ENCODE results near the gene RHBDF1.

Gene RHBDF1

DNA sequence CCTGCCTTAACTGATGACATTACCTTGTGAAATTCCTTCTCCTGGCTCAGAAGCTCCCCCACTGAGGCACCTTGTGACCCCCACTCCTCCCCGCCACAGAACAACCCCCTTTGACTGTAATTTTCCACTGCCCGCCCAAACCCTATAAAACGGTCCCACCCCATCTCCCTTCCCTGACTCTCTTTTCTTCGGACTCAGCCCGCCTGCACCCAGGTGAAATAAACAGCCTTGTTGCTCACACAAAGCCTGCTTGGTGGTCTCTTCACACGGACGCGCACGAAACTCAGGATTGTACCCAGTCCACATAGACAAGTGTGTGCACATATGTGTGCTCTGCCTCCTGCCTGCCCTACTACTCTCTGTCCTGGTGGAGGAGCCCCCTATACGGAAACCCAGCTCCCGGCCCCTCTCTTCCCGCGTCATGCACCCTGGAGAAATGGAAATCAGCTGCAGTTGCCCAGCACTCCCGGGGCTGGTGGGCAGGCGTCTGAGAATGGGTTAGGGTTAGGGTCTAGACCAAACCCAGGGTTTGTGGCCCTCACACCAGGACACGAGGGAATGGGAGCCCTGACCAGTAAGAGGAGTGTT is 2.4 kb upstream of the RHBDF1 start:
- no peak for DNase-seq (ENCODE audit: low spot score)

GRCh38 chr16:74051-74746 is 1.8 kb upstream of the RHBDF1 start:
- no peak for DNase-seq (ENCODE audit: low spot score)

GRCh38 chr16:71540-72401 is 660 bp downstream of the RHBDF1 start:
- no peak for DNase-seq (ENCODE audit: low spot score)

DNA sequence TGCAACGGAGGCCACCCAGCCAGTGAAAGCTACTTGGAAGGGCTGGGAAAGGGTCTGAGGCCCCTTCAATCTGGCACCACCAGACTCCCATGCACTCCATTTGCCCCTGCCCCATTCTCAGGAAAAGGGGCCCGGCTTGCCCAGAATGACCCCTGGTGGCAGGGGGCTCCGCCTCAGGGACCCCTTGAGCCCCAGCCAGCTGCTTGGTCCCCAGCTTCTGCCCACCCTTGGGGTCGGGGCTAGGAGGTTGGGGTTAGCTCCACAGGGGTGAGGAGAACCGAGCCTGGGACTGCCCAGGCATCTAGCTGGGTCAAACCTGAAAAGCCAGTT is 1.3 kb downstream of the RHBDF1 start:
- DNase-seq (ENCODE audit: low spot score), result no peak

- DNase-seq (ENCODE audit: low spot score), result no peak
Measured at GRCh38 chr16:69181-69580, 3.2 kb downstream of the RHBDF1 start.

DNA sequence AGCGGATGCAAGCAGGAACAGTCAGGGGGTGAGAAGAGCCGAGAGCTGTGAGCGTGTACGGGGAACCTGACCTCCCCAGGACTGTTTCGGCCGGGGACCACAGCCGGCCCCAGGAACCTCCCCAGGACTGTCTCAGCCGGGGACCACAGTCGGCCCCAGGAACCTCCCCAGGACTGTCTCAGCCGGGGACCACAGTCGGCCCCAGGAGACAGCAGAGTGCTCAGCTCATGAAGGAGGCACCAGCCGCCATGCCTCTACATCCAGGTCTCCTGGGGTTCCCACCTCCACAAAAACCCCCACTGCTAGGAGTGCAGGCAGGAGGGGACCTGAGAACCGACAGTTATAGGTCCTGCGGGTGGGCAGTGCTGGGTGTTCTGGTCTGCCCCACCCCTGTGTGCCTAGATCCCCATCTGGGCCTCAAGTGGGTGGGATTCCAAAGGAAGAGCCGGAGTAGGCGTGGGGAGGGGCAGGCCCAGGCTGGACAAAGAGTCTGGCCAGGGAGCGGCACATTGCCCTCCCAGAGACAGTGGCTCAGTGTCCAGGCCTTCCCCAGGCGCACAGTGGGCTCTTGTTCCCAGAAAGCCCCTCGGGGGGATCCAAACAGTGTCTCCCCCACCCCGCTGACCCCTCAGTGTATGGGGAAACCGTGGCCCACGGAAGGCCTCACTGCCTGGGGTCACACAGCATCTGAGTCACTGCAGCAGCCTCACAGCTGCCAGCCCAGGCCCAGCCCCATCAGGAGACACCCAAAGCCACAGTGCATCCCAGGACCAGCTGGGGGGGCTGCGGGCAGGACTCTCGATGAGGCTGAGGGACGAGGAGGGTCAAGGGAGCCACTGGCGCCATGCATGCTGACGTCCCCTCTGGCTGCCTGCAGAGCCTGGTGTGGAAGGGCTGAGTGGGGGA is 4.3 kb downstream of the RHBDF1 start:
- no peak for DNase-seq (ENCODE audit: low spot score)

- DNase-seq (ENCODE audit: low spot score), result no peak
Measured at GRCh38 chr16:67183-67791, 5.1 kb downstream of the RHBDF1 start.

DNA sequence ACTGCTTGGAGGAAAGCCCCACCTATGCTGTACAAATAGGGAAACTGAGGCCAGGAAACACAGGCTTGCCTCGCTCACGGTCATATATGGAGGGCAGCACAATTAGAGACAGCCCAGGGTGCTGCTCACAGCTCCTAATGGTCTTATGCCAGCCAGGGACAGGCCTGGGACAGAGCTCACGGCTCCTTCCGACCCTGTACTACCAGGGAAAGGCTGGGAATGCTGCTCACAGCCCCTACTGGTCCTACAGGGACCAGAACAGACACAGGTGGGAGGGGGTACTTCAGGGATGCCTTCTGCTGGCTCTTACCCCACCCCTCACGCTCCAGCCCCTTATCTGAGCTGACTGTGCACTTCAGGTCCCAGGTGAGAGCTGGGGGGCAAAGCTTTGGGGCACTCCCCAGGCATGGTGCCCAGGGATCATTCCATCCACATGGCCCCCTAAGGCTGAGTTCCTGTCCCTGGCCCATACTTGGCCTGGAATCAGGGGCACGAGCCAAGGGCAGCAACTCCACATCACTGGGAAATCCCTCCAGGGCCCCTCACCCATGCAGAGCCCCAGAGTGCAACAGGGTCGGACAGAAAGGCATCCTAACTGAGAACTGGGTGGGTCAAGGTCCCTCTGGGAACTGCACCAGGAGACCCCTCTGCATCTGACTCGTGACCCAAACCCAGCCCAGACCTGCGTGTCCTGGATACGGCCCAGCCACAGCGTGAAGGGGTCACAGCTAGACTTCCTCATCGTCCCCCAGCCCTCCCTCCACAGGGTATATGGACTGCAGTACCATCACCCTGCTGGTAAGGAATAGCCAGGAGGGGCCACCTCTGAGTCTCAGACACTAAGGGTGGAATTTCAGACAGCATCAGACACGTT is 5.9 kb downstream of the RHBDF1 start:
- no peak for DNase-seq (ENCODE audit: low spot score)

- DNase-seq (ENCODE audit: low spot score), result peak; percentile 91
Measured at GRCh38 chr16:65745-66144, 6.7 kb downstream of the RHBDF1 start.

- DNase-seq (ENCODE audit: low spot score), result no peak
Measured at GRCh38 chr16:64914-65255, 7.5 kb downstream of the RHBDF1 start.

GRCh38 chr16:63998-64913 is 8.2 kb downstream of the RHBDF1 start:
- no peak for DNase-seq (ENCODE audit: low spot score)

- DNase-seq (ENCODE audit: low spot score), result no peak
Measured at GRCh38 chr16:63466-63865, 9.0 kb downstream of the RHBDF1 start.

DNA sequence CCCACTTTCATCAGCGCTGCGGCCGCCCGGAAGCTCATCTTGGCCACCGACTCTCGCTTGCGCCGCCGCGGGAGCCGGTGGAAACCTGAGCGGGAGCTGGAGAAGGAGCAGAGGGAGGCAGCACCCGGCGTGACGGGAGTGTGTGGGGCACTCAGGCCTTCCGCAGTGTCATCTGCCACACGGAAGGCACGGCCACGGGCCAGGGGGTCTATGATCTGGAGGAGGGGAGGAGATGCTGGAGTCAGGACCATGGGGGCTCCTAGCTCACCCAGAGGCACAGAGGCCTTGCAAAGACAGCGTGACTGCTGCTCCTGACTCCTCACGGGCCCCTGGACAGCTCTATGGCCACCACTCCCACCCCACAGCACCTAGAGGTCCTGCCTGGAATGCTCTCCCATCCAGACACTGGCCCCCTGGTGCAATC is 9.5 kb downstream of the RHBDF1 start:
- no peak for DNase-seq (ENCODE audit: low spot score)

- no peak for DNase-seq (ENCODE audit: low spot score)
Measured at GRCh38 chr16:62283-62967, 10.0 kb downstream of the RHBDF1 start.

- DNase-seq (ENCODE audit: low spot score), result no peak
Measured at GRCh38 chr16:61879-62281, 10.6 kb downstream of the RHBDF1 start.

DNA sequence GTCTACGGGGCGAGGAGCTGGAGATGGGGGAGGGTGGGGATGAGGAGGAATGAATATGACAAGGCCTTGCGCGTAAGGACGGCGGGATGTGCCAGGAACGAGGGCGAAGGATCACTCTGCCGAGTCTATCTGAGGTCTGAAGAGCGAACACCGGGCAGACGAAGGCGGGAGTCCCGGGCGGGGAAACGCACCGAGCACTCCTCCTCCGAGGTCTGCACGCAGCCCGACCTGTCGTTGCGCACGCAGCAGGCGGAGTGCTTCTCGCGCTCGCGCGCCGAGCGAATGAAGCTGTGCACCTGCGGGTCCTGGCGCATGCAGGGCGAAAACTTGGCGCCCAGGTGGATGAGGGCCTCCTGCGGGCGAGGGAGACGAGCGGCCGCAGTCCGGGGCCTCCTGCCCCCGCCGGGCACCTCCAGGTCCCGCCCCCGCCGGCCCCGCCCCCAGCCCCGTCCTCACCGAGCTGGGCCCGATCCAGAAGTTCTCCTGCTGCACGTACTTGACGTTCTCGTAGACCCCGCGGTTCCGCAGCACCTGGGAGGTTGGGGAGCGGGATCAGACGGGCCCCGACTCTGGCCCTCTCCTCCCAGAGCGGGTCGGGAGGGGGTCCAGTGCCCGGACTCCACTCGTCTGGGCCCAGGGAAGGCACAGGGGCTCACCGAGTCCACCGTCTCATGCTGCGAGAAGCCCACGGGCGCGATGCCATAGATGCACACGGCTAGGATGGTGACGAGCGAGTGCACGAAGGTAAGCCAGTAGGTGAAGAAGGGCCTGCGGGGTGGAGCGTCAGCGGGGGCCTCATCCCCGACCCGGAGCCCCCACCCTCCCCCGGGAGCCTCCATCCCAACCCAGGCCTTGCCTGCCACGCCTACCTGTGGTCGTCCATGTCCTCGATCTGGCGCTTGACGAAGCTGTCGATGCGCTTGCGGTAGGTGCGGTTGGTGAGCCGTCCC is 11.2 kb downstream of the RHBDF1 start:
- DNase-seq (ENCODE audit: low spot score), result no peak

GRCh38 chr16:60166-60565 is 12.3 kb downstream of the RHBDF1 start:
- DNase-seq (ENCODE audit: low spot score), result no peak

DNA sequence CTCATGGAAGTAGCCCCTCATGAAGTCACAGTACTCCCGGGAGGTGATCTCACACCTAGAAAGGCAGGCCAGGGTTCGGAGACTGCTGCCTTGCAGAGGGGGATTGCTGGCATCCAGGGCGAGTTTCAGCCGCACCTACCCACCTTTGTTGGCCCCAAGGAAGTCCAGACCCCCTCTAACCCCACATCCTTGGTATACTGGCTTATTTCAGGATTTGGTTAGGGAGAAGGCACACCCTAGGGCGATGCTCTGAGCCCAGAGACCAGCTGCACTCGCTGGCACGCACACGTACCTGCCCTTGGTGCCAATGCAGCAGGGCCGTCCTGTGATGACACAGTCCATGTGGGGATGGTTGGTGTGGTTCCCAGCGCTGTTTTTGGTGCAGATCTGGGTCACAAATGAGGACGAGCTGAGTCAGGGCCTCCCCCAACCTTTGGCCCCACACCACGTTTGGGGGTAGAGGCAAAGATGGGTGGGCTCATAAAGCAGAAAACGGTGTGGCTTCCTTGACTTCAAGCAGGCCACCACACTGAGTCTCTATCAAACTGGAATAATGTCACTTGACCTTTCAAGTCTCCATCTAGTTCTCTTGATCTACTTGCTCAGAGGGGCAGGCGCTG is 12.9 kb downstream of the RHBDF1 start:
- DNase-seq (ENCODE audit: low spot score), result no peak
